ENCODE data around the gene RRAGC. TPM values are rescaled to one million over a fixed set of nuclear protein-coding genes. Genes with fewer than 3 reads are reported as not detected.

RRAGC gene
- total and polyA plus RNA-seq, 9 of the 15 experiments (the other 6 are each of a cell fraction or from before 2014, with no cell fraction given), result 3.9 to 16.9 (median 10.9) TPM

GRCh38 chr1:38814444-38814983 lies 45.1 kb downstream of the RRAGC start:
- H3K79me2 ChIP-seq (ENCODE audit: control insufficient read depth, insufficient read depth, low read length), result no peaks in the 10 kb centered on the region
- H3K9ac ChIP-seq (ENCODE audit: insufficient read depth in 1 of 2, low read depth in 2 of 2, low read length in 2 of 2), result no peak overlapping the region; a peak in 1 of 4 replicates
- H3K27ac ChIP-seq (ENCODE audit: extremely low read depth, low read depth, low read length), result no peak overlapping the region; the same call in 2 of the 3 replicates
- WGBS (ENCODE audit: insufficient coverage, low coverage, missing lambda C conversion rate), result 55% methylated on average over 7 of the region's 7 CpGs
- H3K36me3 ChIP-seq (ENCODE audit: control insufficient read depth, insufficient read depth, low read length), result no peaks in the 10 kb centered on the region
- H2AFZ ChIP-seq (ENCODE audit: low read depth, low read length), result peak overlapping the region; percentile 87
- POLR2A ChIA-PET, result interaction anchor here (1.3 kb wide), 1 partner anchor 9 kb away, joined by 3 read pairs; no protein-coding TSS in a partner anchor
- CTCF ChIA-PET (ENCODE audit: low intra/inter-chr PET ratio), result no interaction called here
- H3K4me3 ChIP-seq, result no peak overlapping the region
- no peak overlapping the region for H3K4me2 ChIP-seq (ENCODE audit: insufficient read depth, low read length)
- no peak for FAIRE-seq
- peaks cover 21% of the 10 kb centered on the region for H3K9me3 ChIP-seq (replicated peaks; ENCODE audit: control insufficient read depth, insufficient read depth, low read depth, low read length)
- no TSS peak for BruUV-seq (replicated peaks)
- no peaks in the 10 kb centered on the region for H3K27me3 ChIP-seq (ENCODE audit: control insufficient read depth in 2 of 2, insufficient read depth in 2 of 2, low read length in 2 of 2)
- peak in 3 of 4 experiments; percentile 48 to 55 (median 50) for DNase-seq (ENCODE audit: extremely low read depth in 1 of 4, low spot score in 3 of 4)
- intact Hi-C loops (cut with micrococcal nuclease) (loop anchor here (10.0 kb wide), 1 partner anchor 70 kb away; no protein-coding TSS in a partner anchor), in situ Hi-C loops (cut with MboI) (no loop called here)
- H3K9me1 ChIP-seq (ENCODE audit: control insufficient read depth, insufficient read depth, low read length), result no peaks in the 10 kb centered on the region
- H3K4me1 ChIP-seq (replicated peaks in 1 of 2; ENCODE audit: control insufficient read depth in 2 of 2, insufficient read depth in 2 of 2, low read length in 2 of 2), result peaks cover 30 to 32% of the 10 kb centered on the region in 2 experiments
- no peaks in the 10 kb centered on the region for H4K20me1 ChIP-seq (replicated peaks; ENCODE audit: control insufficient read depth, insufficient read depth, low read length)
- no peak for ATAC-seq
- TF ChIP-seq BHLHE40 (IDR thresholded peaks at IDR 0.05; ENCODE audit: low read length) (peak; percentile 21; the same call in 1 of the 2 replicates), XRCC5 (IDR thresholded peaks at IDR 0.05; ENCODE audit: low read depth, low read length) (0 out of 2 replicates have a peak, but pooled peaks have one; percentile 26), RBM39 (optimal IDR thresholded peaks at IDR 0.05; ENCODE audit: low read depth, low read length) (no peak), EZH2 (IDR thresholded peaks at IDR 0.05; ENCODE audit: borderline replicate concordance, low read depth, low read length) (no peak), ZKSCAN8 (CRISPR knock-in tag; IDR thresholded peaks at IDR 0.05) (0 out of 2 replicates have a peak, but pooled peaks have one; percentile 7), ZNF140 (CRISPR knock-in tag; IDR thresholded peaks at IDR 0.05) (no peak), ZNF75A (CRISPR knock-in tag; IDR thresholded peaks at IDR 0.05) (no peak), ZNF316 (IDR thresholded peaks at IDR 0.05) (peak; percentile 94), ZNF280A (IDR thresholded peaks at IDR 0.05; ENCODE audit: low read depth, partially characterized antibody) (peak; percentile 65), ARID2 (IDR thresholded peaks at IDR 0.05) (no peak), ATF7 (IDR thresholded peaks at IDR 0.05) (no peak), MEF2A (IDR thresholded peaks at IDR 0.05; ENCODE audit: control insufficient read depth, low read depth, low read length) (no peak), HDGF (IDR thresholded peaks at IDR 0.05) (no peak), NFIC (IDR thresholded peaks at IDR 0.05) (peak; percentile 99), CREB5 (CRISPR knock-in tag; IDR thresholded peaks at IDR 0.05) (no peak), SMAD1 (IDR thresholded peaks at IDR 0.05; ENCODE audit: low read depth, low read length, partially characterized antibody) (peak; percentile 83), ZNF584 (CRISPR knock-in tag; IDR thresholded peaks at IDR 0.05; ENCODE audit: low read depth) (peak; percentile 100), MTA1 (IDR thresholded peaks at IDR 0.05; ENCODE audit: borderline replicate concordance) (no peak), MAFF (IDR thresholded peaks at IDR 0.05; ENCODE audit: low read length) (0 out of 2 replicates have a peak, but pooled peaks have one; percentile 65), MLLT1 (IDR thresholded peaks at IDR 0.05) (no peak), MEIS2 (IDR thresholded peaks at IDR 0.05; ENCODE audit: partially characterized antibody) (no peak)
